Measurements from ENCODE around the gene COG4. TPM values are rescaled to one million over a fixed set of nuclear protein-coding genes. Genes with fewer than 3 reads are reported as not detected.

COG4 gene
- total RNA-seq, 1 donor from 2014 or later = 39.3 TPM

DNA sequence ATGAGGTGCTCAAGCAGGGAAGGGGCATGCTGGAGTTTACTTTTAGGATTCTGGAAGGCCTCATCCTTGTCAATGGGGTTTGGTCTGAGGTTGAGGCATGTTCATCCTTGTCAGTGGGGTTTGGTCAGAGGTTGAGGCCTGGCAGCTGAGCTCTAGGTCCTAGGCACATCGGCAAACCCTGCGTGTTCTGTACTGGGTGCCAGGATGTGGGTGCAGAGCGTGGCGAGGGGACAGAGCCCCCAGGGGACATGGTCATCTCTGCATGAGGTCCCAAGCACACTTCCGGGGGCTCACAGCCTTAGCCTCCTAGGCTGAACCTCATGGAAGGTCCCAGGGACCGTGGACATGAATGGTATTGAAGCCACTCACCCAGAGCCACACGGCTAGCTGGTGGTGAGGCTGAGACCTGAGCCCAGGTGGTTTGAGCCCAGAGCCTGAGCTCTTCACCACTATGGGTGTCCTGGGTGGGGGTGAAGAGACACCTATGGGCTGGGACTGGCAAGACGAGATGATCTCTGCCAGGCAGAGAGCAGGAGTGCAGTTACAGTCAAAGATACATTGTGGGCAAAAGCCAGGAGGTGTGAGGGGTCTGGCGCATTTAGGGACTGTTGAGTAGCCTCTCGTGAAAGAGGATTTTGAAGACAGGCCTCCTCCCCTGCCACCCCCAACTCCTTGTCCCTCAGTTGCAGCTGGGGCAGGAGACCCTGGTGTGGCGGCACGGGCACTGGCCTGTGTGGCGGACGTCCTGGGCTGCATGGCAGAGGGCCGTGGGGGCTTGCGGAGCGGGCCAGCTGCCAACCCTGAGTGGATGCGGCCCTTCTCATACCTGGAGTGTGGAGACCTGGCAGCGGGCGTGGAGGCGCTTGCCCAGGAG, 49.7 kb downstream of the COG4 start:
- H3K27me3 ChIP-seq = no peaks in the 10 kb centered on the region
- no peak for DNase-seq (ENCODE audit: extremely low spot score in 2 of 2)
- H3K27ac ChIP-seq = no peak overlapping the region
- no peaks in the 10 kb centered on the region for H3K9me3 ChIP-seq
- H3K4me1 ChIP-seq = peaks cover 4% of the 10 kb centered on the region
- TF ChIP-seq POLR2AphosphoS5 (IDR thresholded peaks at IDR 0.05; ENCODE audit: insufficient read depth in 1 of 2, low read depth in 1 of 2) = no peak
- no peak for TF ChIP-seq POLR2A (IDR thresholded peaks at IDR 0.05)
- no peak for TF ChIP-seq CTCF (IDR thresholded peaks at IDR 0.05)
- intact Hi-C loops (cut with DNase I) = loop anchor here (5.0 kb wide), 1 partner anchor 56 kb away; no protein-coding TSS in a partner anchor
- H3K4me3 ChIP-seq = no peak overlapping the region
- peaks cover 0 to 9% of the 10 kb centered on the region in 2 donors for H3K36me3 ChIP-seq

GRCh38 chr16:70472786-70473433, 50.4 kb downstream of the COG4 start:
- no peaks in the 10 kb centered on the region for H3K4me1 ChIP-seq
- no peaks in the 10 kb centered on the region for H3K27me3 ChIP-seq
- DNase-seq (ENCODE audit: extremely low spot score in 2 of 2) = no peak
- TF ChIP-seq POLR2AphosphoS5 (IDR thresholded peaks at IDR 0.05; ENCODE audit: insufficient read depth in 1 of 2, low read depth in 1 of 2) = no peak
- H3K27ac ChIP-seq = no peak overlapping the region
- no peaks in the 10 kb centered on the region for H3K9me3 ChIP-seq
- intact Hi-C loops (cut with DNase I) = loop anchor here (5.0 kb wide), 1 partner anchor 56 kb away; no protein-coding TSS in a partner anchor
- peaks cover 0 to 9% of the 10 kb centered on the region in 2 donors for H3K36me3 ChIP-seq
- H3K4me3 ChIP-seq = no peak overlapping the region

DNA sequence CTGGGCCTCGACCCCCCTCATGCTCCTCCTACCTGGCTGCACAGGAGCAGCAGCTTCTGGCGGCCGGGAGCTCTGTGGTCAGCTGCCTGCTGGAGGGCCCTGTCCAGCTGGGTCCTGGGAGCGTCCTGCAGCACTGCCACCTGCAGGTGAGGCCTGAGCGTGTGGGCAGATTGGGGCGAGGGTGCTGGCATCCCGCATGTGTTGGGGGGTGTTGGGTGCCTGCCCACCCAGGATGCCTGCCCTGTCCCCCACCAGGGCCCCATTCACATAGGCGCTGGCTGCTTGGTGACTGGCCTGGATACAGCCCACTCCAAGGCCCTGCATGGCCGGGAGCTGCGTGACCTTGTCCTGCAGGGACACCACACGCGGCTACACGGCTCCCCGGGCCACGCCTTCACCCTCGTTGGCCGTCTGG, 52.4 kb downstream of the COG4 start:
- DNase-seq (ENCODE audit: extremely low spot score in 2 of 2) = no peak
- Histone ChIP-seq H3K9me3 (no peaks in the 10 kb centered on the region), H3K4me1 (no peaks in the 10 kb centered on the region), H3K27ac (no peak overlapping the region), H3K4me3 (no peak overlapping the region), H3K27me3 (no peaks in the 10 kb centered on the region), H3K36me3 (peaks cover 0 to 9% of the 10 kb centered on the region in 2 donors)
- intact Hi-C loops (cut with DNase I) = loop anchor here (5.0 kb wide), 1 partner anchor 54 kb away; no protein-coding TSS in a partner anchor
- TF ChIP-seq CTCF (IDR thresholded peaks at IDR 0.05) (peak in 1 of 3 experiments; percentile 30), POLR2A (IDR thresholded peaks at IDR 0.05) (no peak), POLR2AphosphoS5 (IDR thresholded peaks at IDR 0.05; ENCODE audit: insufficient read depth in 1 of 2, low read depth in 1 of 2) (no peak)

DNA sequence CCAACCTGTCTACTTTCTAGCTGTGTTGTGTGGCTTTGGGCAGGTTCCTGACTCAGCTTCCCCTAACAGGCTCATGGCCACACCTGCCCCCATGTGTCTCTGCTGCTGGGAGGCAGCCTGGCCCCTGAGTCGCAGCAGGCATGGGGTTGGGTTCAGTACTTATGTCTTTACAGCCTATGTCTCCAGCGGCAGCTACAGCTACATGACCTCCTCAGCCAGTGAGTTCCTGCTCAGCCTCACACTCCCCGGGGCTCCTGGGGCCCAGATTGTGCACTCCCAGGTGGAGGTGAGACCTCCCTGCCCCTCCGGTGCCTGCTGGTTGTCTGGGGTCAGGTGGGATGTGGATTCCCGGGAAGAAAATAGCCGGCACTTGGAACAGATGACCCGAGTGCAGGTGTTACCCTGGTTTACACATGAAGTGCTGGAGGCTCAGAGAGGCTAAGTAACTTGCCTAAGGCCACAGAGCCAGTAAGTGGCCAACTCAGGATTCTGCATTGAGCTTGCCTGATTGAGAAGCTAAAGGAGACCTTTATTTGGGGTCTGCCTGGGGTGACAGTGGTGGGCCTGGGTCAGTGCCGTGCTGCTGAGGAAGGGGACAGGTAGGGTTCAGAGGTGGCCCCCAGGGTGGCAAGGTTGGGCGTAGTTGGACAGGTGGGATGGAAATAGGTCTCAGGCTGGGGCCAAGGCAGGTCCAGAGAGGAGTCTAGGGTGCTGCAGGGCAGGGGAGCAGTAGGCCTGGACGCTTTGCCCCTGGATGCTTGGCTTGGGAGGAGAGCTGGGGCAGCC, 53.0 kb downstream of the COG4 start:
- H3K4me3 ChIP-seq = no peak overlapping the region
- H3K27me3 ChIP-seq = no peaks in the 10 kb centered on the region
- no peaks in the 10 kb centered on the region for H3K9me3 ChIP-seq
- no peak for TF ChIP-seq POLR2A (IDR thresholded peaks at IDR 0.05)
- no peak for TF ChIP-seq CTCF (IDR thresholded peaks at IDR 0.05)
- no peak for TF ChIP-seq POLR2AphosphoS5 (IDR thresholded peaks at IDR 0.05; ENCODE audit: insufficient read depth in 1 of 2, low read depth in 1 of 2)
- peaks cover 0 to 14% of the 10 kb centered on the region in 2 donors for H3K36me3 ChIP-seq
- no peak for DNase-seq (ENCODE audit: extremely low spot score in 2 of 2)
- no peaks in the 10 kb centered on the region for H3K4me1 ChIP-seq
- H3K27ac ChIP-seq = no peak overlapping the region
- intact Hi-C loops (cut with DNase I) = loop anchor here (5.0 kb wide), 1 partner anchor 53 kb away; no protein-coding TSS in a partner anchor
